Measurements from ENCODE around the gene MARCKSL1. TPM values are rescaled to one million over a fixed set of nuclear protein-coding genes. Genes with fewer than 3 reads are reported as not detected.

The MARCKSL1 gene
- total and polyA plus RNA-seq, 2 donors (not counting 1 experiment from before 2014, with no cell fraction given): 73.2 to 106 TPM

DNA sequence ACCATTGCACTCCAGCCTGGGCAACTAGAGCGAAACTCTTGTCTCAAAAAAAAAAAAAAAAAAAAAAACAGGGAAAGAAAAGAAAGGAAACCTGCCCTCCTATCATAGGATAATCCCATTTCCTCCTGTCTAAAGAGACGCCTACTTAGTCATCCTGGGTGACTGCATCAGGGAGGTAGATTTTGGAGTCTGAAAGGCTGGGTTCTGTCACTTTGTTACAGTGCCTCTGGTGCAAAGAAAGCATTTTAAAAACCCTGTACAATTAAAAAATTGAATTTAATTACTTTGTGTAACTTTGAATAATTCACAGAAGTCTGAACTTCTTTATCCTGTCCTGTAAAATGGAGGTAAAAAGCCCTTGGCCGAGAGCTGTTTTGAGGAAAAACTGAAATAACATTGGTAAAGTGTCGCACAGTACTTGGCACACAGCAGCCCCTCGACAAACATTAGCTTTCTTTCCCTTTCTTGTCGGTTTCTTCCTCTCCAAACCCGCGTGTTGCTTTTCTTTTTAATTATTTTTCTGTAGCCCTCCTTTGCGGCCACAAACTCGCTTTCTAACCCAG, 44.8 kb downstream of the MARCKSL1 start:
- Mint-ChIP-seq H3K4me1 (peaks cover 33% of the 10 kb centered on the region), H3K4me3 (peak overlapping the region; percentile 100), H3K27me3 (no peaks in the 10 kb centered on the region), H3K27ac (peak overlapping the region; percentile 99), H3K9me3 (ENCODE audit: insufficient read depth) (no peaks in the 10 kb centered on the region)
- ATAC-seq (ENCODE audit: low read depth) (no peak), DNase-seq (no peak)
- Histone ChIP-seq H3K27ac (ENCODE audit: low read length in 2 of 2) (peak overlapping the region; percentile 81 to 87), H4K20me1 (ENCODE audit: control insufficient read depth, insufficient read depth, low read length, poor library complexity, severe bottlenecking) (peaks cover 14% of the 10 kb centered on the region), H3K4me1 (ENCODE audit: control insufficient read depth in 2 of 2, insufficient read depth in 2 of 2, low read length in 2 of 2) (peaks cover 39 to 41% of the 10 kb centered on the region in 2 donors), H2AFZ (ENCODE audit: insufficient read depth, low read depth, low read length, poor library complexity, severe bottlenecking) (peak overlapping the region; percentile 100), H3K4me2 (replicated peaks; ENCODE audit: low read depth, low read length, poor library complexity, severe bottlenecking) (peak overlapping the region; percentile 98), H3K4me3 (ENCODE audit: control extremely low read depth in 1 of 5, extremely low read depth in 1 of 5, insufficient read depth in 1 of 5, low read depth in 2 of 5, low read length in 4 of 5) (peak overlapping the region; percentile 77 to 98 (median 88)), H3K36me3 (replicated peaks in 1 of 2; ENCODE audit: control extremely low read depth in 1 of 2, control insufficient read depth in 1 of 2, extremely low read depth in 1 of 2, insufficient read depth in 2 of 2, low read length in 1 of 2) (peaks cover 3 to 5% of the 10 kb centered on the region in 2 experiments), H3K9ac (ENCODE audit: low read length) (peak overlapping the region; percentile 97), H3K27me3 (replicated peaks in 1 of 4; ENCODE audit: control extremely low read depth in 1 of 4, control insufficient read depth in 3 of 4, insufficient read depth in 4 of 4, low read length in 3 of 4) (no peaks in the 10 kb centered on the region), H3K79me2 (ENCODE audit: control insufficient read depth, insufficient read depth, low read length) (peaks cover 65% of the 10 kb centered on the region), H3K9me3 (ENCODE audit: control extremely low read depth in 1 of 3, control insufficient read depth in 2 of 3, insufficient read depth in 1 of 3, low read length in 2 of 3) (no peaks in the 10 kb centered on the region)
- CTCF ChIA-PET: interaction anchor here (0.6 to 5.8 kb wide), 21 partner anchors 10 to 184 kb away, joined by 3 to 55 read pairs (median 4); partner anchors contain the start of genes FAM167B, LCK, MARCKSL1 and TXLNA
- WGBS (ENCODE audit: insufficient coverage): 45% methylated on average over 7 of the region's 10 CpGs
- POLR2A ChIA-PET: interaction anchor here (0.5 to 5.1 kb wide), 21 partner anchors 17 to 701 kb away, joined by 3 to 46 read pairs (median 4); partner anchors contain the start of genes CCDC28B, LCK, MARCKSL1 and TXLNA
- intact Hi-C loops (cut with micrococcal nuclease): loop anchor here (1.0 to 5.0 kb wide), 4 partner anchors 26 to 218 kb away; partner anchors contain the start of genes DCDC2B and IQCC
- TF ChIP-seq, protein P1, sequence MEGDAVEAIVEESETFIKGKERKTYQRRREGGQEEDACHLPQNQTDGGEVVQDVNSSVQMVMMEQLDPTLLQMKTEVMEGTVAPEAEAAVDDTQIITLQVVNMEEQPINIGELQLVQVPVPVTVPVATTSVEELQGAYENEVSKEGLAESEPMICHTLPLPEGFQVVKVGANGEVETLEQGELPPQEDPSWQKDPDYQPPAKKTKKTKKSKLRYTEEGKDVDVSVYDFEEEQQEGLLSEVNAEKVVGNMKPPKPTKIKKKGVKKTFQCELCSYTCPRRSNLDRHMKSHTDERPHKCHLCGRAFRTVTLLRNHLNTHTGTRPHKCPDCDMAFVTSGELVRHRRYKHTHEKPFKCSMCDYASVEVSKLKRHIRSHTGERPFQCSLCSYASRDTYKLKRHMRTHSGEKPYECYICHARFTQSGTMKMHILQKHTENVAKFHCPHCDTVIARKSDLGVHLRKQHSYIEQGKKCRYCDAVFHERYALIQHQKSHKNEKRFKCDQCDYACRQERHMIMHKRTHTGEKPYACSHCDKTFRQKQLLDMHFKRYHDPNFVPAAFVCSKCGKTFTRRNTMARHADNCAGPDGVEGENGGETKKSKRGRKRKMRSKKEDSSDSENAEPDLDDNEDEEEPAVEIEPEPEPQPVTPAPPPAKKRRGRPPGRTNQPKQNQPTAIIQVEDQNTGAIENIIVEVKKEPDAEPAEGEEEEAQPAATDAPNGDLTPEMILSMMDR (IDR thresholded peaks at IDR 0.05): no peak
- TF ChIP-seq EZH2 (IDR thresholded peaks at IDR 0.05; ENCODE audit: borderline replicate concordance, insufficient read depth, low read depth, low read length, poor library complexity, severe bottlenecking): no peak

DNA sequence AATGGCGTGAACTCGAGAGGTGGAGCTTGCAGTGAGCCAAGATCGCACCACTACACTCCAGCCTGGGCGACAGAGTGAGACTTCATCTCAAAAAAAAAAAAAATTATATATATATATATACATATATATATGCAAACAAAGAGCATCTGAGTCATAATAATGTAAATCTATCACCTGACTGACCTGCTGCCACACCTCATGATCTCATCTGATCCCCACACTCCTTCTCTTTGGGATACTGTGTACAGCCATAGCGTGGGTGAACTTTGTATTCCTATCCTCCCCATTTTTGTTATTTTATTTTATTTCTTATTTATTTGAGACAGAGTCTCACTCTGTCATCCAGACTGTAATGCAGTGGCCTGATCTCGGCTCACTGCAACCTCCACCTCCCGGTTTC, 46.8 kb downstream of the MARCKSL1 start:
- no peak overlapping the region for H3K9ac ChIP-seq (ENCODE audit: low read length)
- WGBS (ENCODE audit: insufficient coverage): 100% methylated on average over 2 of the region's 7 CpGs
- peaks cover 20% of the 10 kb centered on the region for H3K4me1 Mint-ChIP-seq
- H3K4me1 ChIP-seq (ENCODE audit: control insufficient read depth in 2 of 2, insufficient read depth in 2 of 2, low read length in 2 of 2): peaks cover 23 to 29% of the 10 kb centered on the region in 2 donors
- no peak overlapping the region for H3K27ac Mint-ChIP-seq
- H4K20me1 ChIP-seq (ENCODE audit: control insufficient read depth, insufficient read depth, low read length, poor library complexity, severe bottlenecking): no peaks in the 10 kb centered on the region
- intact Hi-C loops (cut with micrococcal nuclease): no loop called here
- peaks cover 3 to 10% of the 10 kb centered on the region in 2 experiments for H3K36me3 ChIP-seq (replicated peaks in 1 of 2; ENCODE audit: control extremely low read depth in 1 of 2, control insufficient read depth in 1 of 2, extremely low read depth in 1 of 2, insufficient read depth in 2 of 2, low read length in 1 of 2)
- no peaks in the 10 kb centered on the region for H3K27me3 ChIP-seq (replicated peaks in 1 of 4; ENCODE audit: control extremely low read depth in 1 of 4, control insufficient read depth in 3 of 4, insufficient read depth in 4 of 4, low read length in 3 of 4)
- H2AFZ ChIP-seq (ENCODE audit: insufficient read depth, low read depth, low read length, poor library complexity, severe bottlenecking): peak overlapping the region; percentile 100
- POLR2A ChIA-PET: interaction anchor here (0.7 kb wide), 1 partner anchor 39 kb away, joined by 4 read pairs; no protein-coding TSS in a partner anchor
- H3K27ac ChIP-seq (ENCODE audit: low read length in 2 of 2): no peak overlapping the region
- TF ChIP-seq, protein P1 (IDR thresholded peaks at IDR 0.05): no peak
- no peak for TF ChIP-seq EZH2 (IDR thresholded peaks at IDR 0.05; ENCODE audit: borderline replicate concordance, insufficient read depth, low read depth, low read length, poor library complexity, severe bottlenecking)
- no peaks in the 10 kb centered on the region for H3K9me3 Mint-ChIP-seq (ENCODE audit: insufficient read depth)
- H3K9me3 ChIP-seq (ENCODE audit: control extremely low read depth in 1 of 3, control insufficient read depth in 2 of 3, insufficient read depth in 1 of 3, low read length in 2 of 3): no peaks in the 10 kb centered on the region
- no peak for ATAC-seq (ENCODE audit: low read depth)
- no peaks in the 10 kb centered on the region for H3K27me3 Mint-ChIP-seq
- no peak overlapping the region for H3K4me2 ChIP-seq (replicated peaks; ENCODE audit: low read depth, low read length, poor library complexity, severe bottlenecking)
- peaks cover 45% of the 10 kb centered on the region for H3K79me2 ChIP-seq (ENCODE audit: control insufficient read depth, insufficient read depth, low read length)
- CTCF ChIA-PET: interaction anchor here (1.1 to 5.8 kb wide), 4 partner anchors 27 to 73 kb away, joined by 3 to 55 read pairs (median 17); partner anchors contain the start of genes FAM167B and LCK
- H3K4me3 ChIP-seq (ENCODE audit: control extremely low read depth in 1 of 5, extremely low read depth in 1 of 5, insufficient read depth in 1 of 5, low read depth in 2 of 5, low read length in 4 of 5): no peak overlapping the region
- H3K4me3 Mint-ChIP-seq: no peak overlapping the region
- no peak for DNase-seq

Measured in B cell (primary cell).